GM10847 (cell line): ENCODE measurements around the gene NAGA.

ENCODE experiments used
- POLR2A ChIP-seq: IDR thresholded peaks from 2 replicates; pipeline ENCODE4 v1.6.1; 2011; ENCODE audit not compliant: insufficient read length; ENCODE audit errors: extremely low read depth

Gene NAGA

GRCh38 chr22:42070517-42071422 lies at the start of gene NAGA:
TSS of gene NAGA (minus strand) at chr22:42070812. CDS start at chr22:42070297, 515 bp downstream.
- peak; percentile 71 for TF ChIP-seq POLR2A

GRCh38 chr22:42116848-42117424 lies 46.3 kb upstream of the NAGA start:
- TF ChIP-seq POLR2A, result no peak

GRCh38 chr22:42114721-42115120 lies 44.1 kb upstream of the NAGA start:
- no peak for TF ChIP-seq POLR2A

GRCh38 chr22:42111798-42112197 lies 41.2 kb upstream of the NAGA start:
- no peak for TF ChIP-seq POLR2A

- TF ChIP-seq POLR2A, result no peak
These were observed 38.2 kb upstream of the NAGA start for GRCh38 chr22:42108848-42109247.

- TF ChIP-seq POLR2A, result no peak
These were observed 30.6 kb upstream of the NAGA start for GRCh38 chr22:42101199-42101598.

GRCh38 chr22:42091455-42091782 lies 20.8 kb upstream of the NAGA start:
- no peak for TF ChIP-seq POLR2A

GRCh38 chr22:42090596-42091454 lies 20.2 kb upstream of the NAGA start, which contains the start of gene NDUFA6:
TSS of gene NDUFA6 (minus strand) at chr22:42090772. CDS start at chr22:42090744, 28 bp downstream.
- TF ChIP-seq POLR2A, result peak; percentile 65

GRCh38 chr22:42086051-42086450 lies 15.4 kb upstream of the NAGA start:
- TF ChIP-seq POLR2A, result no peak

- no peak for TF ChIP-seq POLR2A
These were observed 14.3 kb upstream of the NAGA start for GRCh38 chr22:42084874-42085273.

- no peak for TF ChIP-seq POLR2A
These were observed 12.5 kb upstream of the NAGA start for GRCh38 chr22:42083119-42083518.

GRCh38 chr22:42080287-42080686 lies 9.7 kb upstream of the NAGA start:
- TF ChIP-seq POLR2A, result no peak

GRCh38 chr22:42079319-42080251 lies 9.0 kb upstream of the NAGA start, which contains the start of gene SMDT1:
TSS of gene SMDT1 (plus strand) at chr22:42079700. CDS start at chr22:42079769, 69 bp downstream.
- peak; percentile 77 for TF ChIP-seq POLR2A
